Measurements from ENCODE around the gene ACAP3. TPM values are rescaled to one million over a fixed set of nuclear protein-coding genes. Genes with fewer than 3 reads are reported as not detected.

Gene ACAP3
- total and polyA plus RNA-seq, 10 of the 15 experiments (the other 5 are each of a cell fraction or from before 2014, with no cell fraction given): 0.05 to 34.2 (median 7.1) TPM

DNA sequence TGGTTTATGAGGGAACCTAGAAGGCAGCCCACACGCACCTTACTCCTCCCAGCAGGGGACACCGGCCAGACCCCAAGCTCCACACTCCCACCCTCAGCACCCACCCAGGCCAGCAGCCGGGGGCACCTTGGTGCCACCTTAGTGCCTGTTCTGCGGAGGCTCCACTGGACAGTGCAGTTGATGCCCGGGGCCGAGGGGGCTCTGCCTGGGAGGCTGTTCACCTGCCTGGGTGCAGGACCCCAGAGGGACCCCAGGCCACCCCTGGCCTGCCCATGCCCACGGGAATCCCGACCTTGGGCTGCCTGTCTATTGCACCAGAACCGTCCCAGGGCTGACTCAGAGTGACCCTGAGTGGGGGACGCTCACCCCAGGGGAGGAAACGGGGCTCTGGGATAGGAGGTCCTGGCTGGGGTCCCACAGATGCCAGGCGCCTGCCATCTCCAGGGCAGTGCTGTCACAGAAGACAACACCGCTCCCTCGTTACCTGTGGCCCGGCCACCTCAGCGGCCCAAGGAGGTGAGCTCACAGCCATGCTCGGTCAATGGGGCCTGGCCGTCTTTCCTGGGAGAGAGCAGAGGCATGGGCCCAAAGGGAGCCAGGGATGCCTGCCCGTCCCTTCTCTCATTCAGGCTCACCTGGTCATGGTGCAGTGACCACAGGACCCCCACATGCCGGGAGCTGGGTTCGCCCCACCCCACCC is 26.8 kb downstream of the ACAP3 start:
- Histone ChIP-seq H3K36me3 (ENCODE audit: control insufficient read depth in 2 of 2, insufficient read depth in 2 of 2, low read length in 1 of 2) (no peaks in the 10 kb centered on the region), H3K79me2 (ENCODE audit: control insufficient read depth, insufficient read depth, low read length) (no peaks in the 10 kb centered on the region), H3K9ac (ENCODE audit: control insufficient read depth, insufficient read depth, low read length) (no peak overlapping the region), H3K27ac (ENCODE audit: control insufficient read depth, insufficient read depth) (no peak overlapping the region), H4K20me1 (ENCODE audit: control insufficient read depth, insufficient read depth) (no peaks in the 10 kb centered on the region), H3K4me2 (ENCODE audit: control insufficient read depth, insufficient read depth) (no peak overlapping the region), H3K4me1 (ENCODE audit: control insufficient read depth, insufficient read depth, low read length) (no peaks in the 10 kb centered on the region), H3K9me3 (replicated peaks; ENCODE audit: control insufficient read depth, insufficient read depth, low read length) (no peaks in the 10 kb centered on the region), H3K27me3 (replicated peaks in 1 of 2; ENCODE audit: control insufficient read depth in 2 of 2, insufficient read depth in 2 of 2, low read length in 1 of 2) (no peaks in the 10 kb centered on the region), H3K4me3 (no peak overlapping the region), H2AFZ (ENCODE audit: control insufficient read depth, low read depth, low read length) (no peak overlapping the region)
- TF ChIP-seq SREBF1 (IDR thresholded peaks at IDR 0.05; ENCODE audit: low read length) (no peak), RAD21 (IDR thresholded peaks at IDR 0.05; ENCODE audit: insufficient read depth, low read depth, low read length) (no peak), NBN (IDR thresholded peaks at IDR 0.05) (no peak)
- BruUV-seq (replicated peaks): no TSS peak
- POLR2A ChIA-PET: no interaction called here
- in situ Hi-C loops (cut with MboI) (no loop called here), intact Hi-C loops (cut with micrococcal nuclease; ENCODE audit: unreplicated experiment) (no loop called here)
- no peak for DNase-seq (ENCODE audit: low read depth, low spot score)
- WGBS (ENCODE audit: insufficient coverage, insufficient replicate concordance, low lambda C conversion rate, missing lambda C conversion rate): 46% methylated on average over 19 of the region's 21 CpGs
- CTCF ChIA-PET: interaction anchor here (0.6 to 1.0 kb wide), 2 partner anchors 11 to 248 kb away, joined by 3 read pairs; no protein-coding TSS in a partner anchor
- RAD21 ChIA-PET (ENCODE audit: unreplicated experiment): no interaction called here
- SMC1A ChIA-PET (ENCODE audit: uncharacterized antibody, unreplicated experiment): no interaction called here
- no peak for FAIRE-seq
- no peak for ATAC-seq

GRCh38 chr1:1279028-1279427 is 28.7 kb downstream of the ACAP3 start:
- in situ Hi-C loops (cut with MboI): no loop called here
- Histone ChIP-seq H3K4me1 (ENCODE audit: control insufficient read depth, insufficient read depth, low read length) (peaks cover 3% of the 10 kb centered on the region), H4K20me1 (ENCODE audit: control insufficient read depth, insufficient read depth) (no peaks in the 10 kb centered on the region), H3K4me3 (no peak overlapping the region), H2AFZ (ENCODE audit: control insufficient read depth, low read depth, low read length) (no peak overlapping the region), H3K27me3 (replicated peaks in 1 of 2; ENCODE audit: control insufficient read depth in 2 of 2, insufficient read depth in 2 of 2, low read length in 1 of 2) (no peaks in the 10 kb centered on the region), H3K36me3 (ENCODE audit: control insufficient read depth in 2 of 2, insufficient read depth in 2 of 2, low read length in 1 of 2) (no peaks in the 10 kb centered on the region), H3K79me2 (ENCODE audit: control insufficient read depth, insufficient read depth, low read length) (no peaks in the 10 kb centered on the region), H3K4me2 (ENCODE audit: control insufficient read depth, insufficient read depth) (no peak overlapping the region), H3K9ac (ENCODE audit: control insufficient read depth, insufficient read depth, low read length) (no peak overlapping the region), H3K27ac (ENCODE audit: control insufficient read depth, insufficient read depth) (no peak overlapping the region), H3K9me3 (replicated peaks; ENCODE audit: control insufficient read depth, insufficient read depth, low read length) (no peaks in the 10 kb centered on the region)
- intact Hi-C loops (cut with micrococcal nuclease; ENCODE audit: unreplicated experiment): no loop called here
- DNase-seq (ENCODE audit: low read depth, low spot score) (no peak), FAIRE-seq (no peak), ATAC-seq (no peak)
- WGBS (ENCODE audit: insufficient coverage, insufficient replicate concordance, low lambda C conversion rate, missing lambda C conversion rate): 67% methylated on average over 16 of the region's 17 CpGs
- ChIA-PET POLR2A (interaction anchor here (0.7 kb wide), 1 partner anchor 93 kb away, joined by 3 read pairs; no protein-coding TSS in a partner anchor), RAD21 (ENCODE audit: unreplicated experiment) (no interaction called here), SMC1A (ENCODE audit: uncharacterized antibody, unreplicated experiment) (no interaction called here), CTCF (no interaction called here)
- no TSS peak for BruUV-seq (replicated peaks)
- TF ChIP-seq NFIC (IDR thresholded peaks at IDR 0.05; ENCODE audit: low read depth, low read length): no peak
- no peak for TF ChIP-seq TARDBP (IDR thresholded peaks at IDR 0.05; ENCODE audit: borderline replicate concordance)
- TF ChIP-seq, protein P1, sequence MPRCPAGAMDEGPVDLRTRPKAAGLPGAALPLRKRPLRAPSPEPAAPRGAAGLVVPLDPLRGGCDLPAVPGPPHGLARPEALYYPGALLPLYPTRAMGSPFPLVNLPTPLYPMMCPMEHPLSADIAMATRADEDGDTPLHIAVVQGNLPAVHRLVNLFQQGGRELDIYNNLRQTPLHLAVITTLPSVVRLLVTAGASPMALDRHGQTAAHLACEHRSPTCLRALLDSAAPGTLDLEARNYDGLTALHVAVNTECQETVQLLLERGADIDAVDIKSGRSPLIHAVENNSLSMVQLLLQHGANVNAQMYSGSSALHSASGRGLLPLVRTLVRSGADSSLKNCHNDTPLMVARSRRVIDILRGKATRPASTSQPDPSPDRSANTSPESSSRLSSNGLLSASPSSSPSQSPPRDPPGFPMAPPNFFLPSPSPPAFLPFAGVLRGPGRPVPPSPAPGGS (IDR thresholded peaks at IDR 0.05; ENCODE audit: borderline replicate concordance, insufficient read depth, low read depth, low read length, poor library complexity, severe bottlenecking): no peak
- TF ChIP-seq, protein P2, sequence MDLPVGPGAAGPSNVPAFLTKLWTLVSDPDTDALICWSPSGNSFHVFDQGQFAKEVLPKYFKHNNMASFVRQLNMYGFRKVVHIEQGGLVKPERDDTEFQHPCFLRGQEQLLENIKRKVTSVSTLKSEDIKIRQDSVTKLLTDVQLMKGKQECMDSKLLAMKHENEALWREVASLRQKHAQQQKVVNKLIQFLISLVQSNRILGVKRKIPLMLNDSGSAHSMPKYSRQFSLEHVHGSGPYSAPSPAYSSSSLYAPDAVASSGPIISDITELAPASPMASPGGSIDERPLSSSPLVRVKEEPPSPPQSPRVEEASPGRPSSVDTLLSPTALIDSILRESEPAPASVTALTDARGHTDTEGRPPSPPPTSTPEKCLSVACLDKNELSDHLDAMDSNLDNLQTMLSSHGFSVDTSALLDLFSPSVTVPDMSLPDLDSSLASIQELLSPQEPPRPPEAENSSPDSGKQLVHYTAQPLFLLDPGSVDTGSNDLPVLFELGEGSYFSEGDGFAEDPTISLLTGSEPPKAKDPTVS (IDR thresholded peaks at IDR 0.05; ENCODE audit: low read depth, low read length): no peak
- TF ChIP-seq TAF1 (IDR thresholded peaks at IDR 0.05; ENCODE audit: borderline replicate concordance, low read depth, low read length): no peak
- TF ChIP-seq HDAC6 (IDR thresholded peaks at IDR 0.05; ENCODE audit: unreplicated experiment): no peak
- no peak for TF ChIP-seq MAX (IDR thresholded peaks at IDR 0.05; ENCODE audit: low read depth, low read length)
- TF ChIP-seq PAX5 (IDR thresholded peaks at IDR 0.05; ENCODE audit: borderline replicate concordance, low read depth, low read length): no peak
- no peak for TF ChIP-seq NFXL1 (IDR thresholded peaks at IDR 0.05; ENCODE audit: borderline replicate concordance)
- TF ChIP-seq RELB (IDR thresholded peaks at IDR 0.05; ENCODE audit: low read depth): no peak
